ENCODE data around the gene FBXO4.

GRCh38 chr5:41968153-41968723 is 43.2 kb downstream of the FBXO4 start:
- TF ChIP-seq CTCF (IDR thresholded peaks at IDR 0.05) (no peak), EZH2 (IDR thresholded peaks at IDR 0.05; ENCODE audit: borderline replicate concordance, insufficient read depth, low read depth, low read length, poor library complexity, severe bottlenecking) (no peak)
